Ishikawa (cell line): ENCODE data around the gene CNN2.

ENCODE experiments used
- CEBPB ChIP-seq: IDR thresholded peaks from 2 replicates; pipeline ENCODE4 v1.6.1; 2012
- CREB1 ChIP-seq: IDR thresholded peaks from 2 replicates; pipeline ENCODE4 v1.6.1; 2012; ENCODE audit warnings: low read depth
- EGR1 ChIP-seq: IDR thresholded peaks from 2 replicates; pipeline ENCODE4 v1.6.1; 2012
- EP300 ChIP-seq: IDR thresholded peaks from 2 replicates; pipeline ENCODE4 v1.6.1; 2012; ENCODE audit warnings: borderline replicate concordance
- FOXM1 ChIP-seq: IDR thresholded peaks from 2 replicates; pipeline ENCODE4 v1.6.1; 2012; ENCODE audit warnings: low read depth, borderline replicate concordance
- MAX ChIP-seq: IDR thresholded peaks from 2 replicates; pipeline ENCODE4 v1.6.1; 2012
- NFIC ChIP-seq: IDR thresholded peaks from 2 replicates; pipeline ENCODE4 v1.6.1; 2012
- RAD21 ChIP-seq: IDR thresholded peaks from 2 replicates; pipeline ENCODE4 v1.6.1; 2012; ENCODE audit warnings: low read depth
- REST ChIP-seq: IDR thresholded peaks from 2 replicates; pipeline ENCODE4 v1.6.1; 2012; ENCODE audit warnings: low read depth, mild to moderate bottlenecking
- TAF1 ChIP-seq: IDR thresholded peaks from 2 replicates; pipeline ENCODE4 v1.6.1; 2012; ENCODE audit warnings: low read depth, mild to moderate bottlenecking
- TCF12 ChIP-seq: IDR thresholded peaks from 2 replicates; pipeline ENCODE4 v1.6.1; 2012; ENCODE audit warnings: low read depth
- USF1 ChIP-seq: IDR thresholded peaks from 2 replicates; pipeline ENCODE4 v1.6.1; 2012
- YY1 ChIP-seq: IDR thresholded peaks from 2 replicates; pipeline ENCODE4 v1.6.1; 2012; ENCODE audit warnings: low read depth
- ZBTB7A ChIP-seq: IDR thresholded peaks from 2 replicates; pipeline ENCODE4 v1.6.1; 2012; ENCODE audit warnings: low read depth

- TF ChIP-seq EP300 (no peak), TCF12 (peak; percentile 33; the same call in 1 of the 2 replicates), MAX (no peak), NFIC (no peak), RAD21 (no peak), CREB1 (no peak), CEBPB (no peak), REST (no peak), TAF1 (no peak), USF1 (no peak), YY1 (no peak), FOXM1 (no peak), EGR1 (no peak), ZBTB7A (0 out of 2 replicates have a peak, but pooled peaks have one; percentile 44)
These were observed 9.1 kb upstream of the CNN2 start for GRCh38 chr19:1017115-1017905.
